Ovary (tissue), 3 donors: ENCODE measurements around the gene ADAM30.

Experiments
- EP300 ChIP-seq: sonication (generic); formaldehyde crosslinking; IDR thresholded peaks from one replicate; pipeline ENCODE4 v1.6.1; 2017; ENCODE audit warnings: antibody characterized with exemption
- POLR2A ChIP-seq: fragments of 450-650 bp; IDR thresholded peaks from one replicate; pipeline ENCODE4 v1.6.1; 2017; ENCODE audit warnings: antibody characterized with exemption, mild to moderate bottlenecking, moderate library complexity
- TF ChIP-seq, protein P1 (sequence below), 3 donors: fragments of 450-650 bp in 2 of 3; fragments of 200-600 bp in 1 of 3; IDR thresholded peaks; one replicate each; pipeline versions ENCODE4 v1.5.1 to v1.8.0; 2016 to 2022; ENCODE audit warnings: antibody characterized with exemption in 3 of 3, mild to moderate bottlenecking in 1 of 3
- donor health status: DM: no; HTN: no; CAD: no.

- TF ChIP-seq, protein P1, sequence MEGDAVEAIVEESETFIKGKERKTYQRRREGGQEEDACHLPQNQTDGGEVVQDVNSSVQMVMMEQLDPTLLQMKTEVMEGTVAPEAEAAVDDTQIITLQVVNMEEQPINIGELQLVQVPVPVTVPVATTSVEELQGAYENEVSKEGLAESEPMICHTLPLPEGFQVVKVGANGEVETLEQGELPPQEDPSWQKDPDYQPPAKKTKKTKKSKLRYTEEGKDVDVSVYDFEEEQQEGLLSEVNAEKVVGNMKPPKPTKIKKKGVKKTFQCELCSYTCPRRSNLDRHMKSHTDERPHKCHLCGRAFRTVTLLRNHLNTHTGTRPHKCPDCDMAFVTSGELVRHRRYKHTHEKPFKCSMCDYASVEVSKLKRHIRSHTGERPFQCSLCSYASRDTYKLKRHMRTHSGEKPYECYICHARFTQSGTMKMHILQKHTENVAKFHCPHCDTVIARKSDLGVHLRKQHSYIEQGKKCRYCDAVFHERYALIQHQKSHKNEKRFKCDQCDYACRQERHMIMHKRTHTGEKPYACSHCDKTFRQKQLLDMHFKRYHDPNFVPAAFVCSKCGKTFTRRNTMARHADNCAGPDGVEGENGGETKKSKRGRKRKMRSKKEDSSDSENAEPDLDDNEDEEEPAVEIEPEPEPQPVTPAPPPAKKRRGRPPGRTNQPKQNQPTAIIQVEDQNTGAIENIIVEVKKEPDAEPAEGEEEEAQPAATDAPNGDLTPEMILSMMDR (IDR thresholded peaks at IDR 0.05) = no peak
- TF ChIP-seq POLR2A = no peak
- no peak for TF ChIP-seq EP300
Observed at GRCh38 chr1:119933397-119933796, 37.1 kb upstream of the ADAM30 start.
